Glomerular visceral epithelial cell (primary cell): ENCODE results near the gene SEMA5A.

Source experiments
- DNase-seq: peaks from one replicate; pipeline ENCODE4 v3.0.0-alpha.2; 2016; ENCODE audit errors: extremely low spot score

SEMA5A gene

DNA sequence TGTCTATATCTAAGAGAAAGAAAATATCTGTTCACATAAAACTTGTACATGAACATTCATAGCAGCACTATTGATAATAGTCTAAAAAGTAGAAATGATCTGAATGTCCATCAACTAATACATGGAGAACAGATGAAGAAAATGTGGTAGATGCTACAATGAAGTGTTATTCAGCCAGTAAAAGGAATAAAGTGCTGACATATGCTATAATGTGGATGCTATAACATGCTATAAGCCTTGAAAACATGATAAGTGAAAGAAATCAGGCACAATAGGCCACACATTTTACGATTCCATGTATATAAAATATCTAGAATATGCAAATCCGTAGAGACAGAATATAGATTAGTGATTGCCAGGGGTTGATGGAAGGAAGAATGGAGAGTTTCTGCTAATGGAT lies 146.8 kb downstream of the SEMA5A start:
- DNase-seq: no peak

DNA sequence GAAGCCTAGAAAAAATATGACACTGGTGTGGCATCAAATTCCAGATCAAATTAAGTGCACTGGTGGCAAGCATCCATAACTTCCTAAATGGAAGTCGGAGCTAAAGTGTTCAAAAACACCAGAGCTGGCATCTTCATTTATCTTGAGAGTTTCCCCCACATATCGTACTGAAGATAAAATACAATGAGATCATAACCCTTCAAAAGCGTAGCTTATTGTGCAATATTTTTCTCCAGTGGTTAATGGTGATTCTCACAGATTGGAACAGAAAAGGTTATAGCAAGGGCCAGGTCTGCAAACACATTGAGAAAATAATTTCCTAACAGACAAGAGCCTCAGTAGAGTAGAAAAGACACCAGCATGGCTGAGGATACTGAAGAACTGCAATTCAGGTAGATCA lies 147.6 kb downstream of the SEMA5A start:
- DNase-seq: no peak

DNA sequence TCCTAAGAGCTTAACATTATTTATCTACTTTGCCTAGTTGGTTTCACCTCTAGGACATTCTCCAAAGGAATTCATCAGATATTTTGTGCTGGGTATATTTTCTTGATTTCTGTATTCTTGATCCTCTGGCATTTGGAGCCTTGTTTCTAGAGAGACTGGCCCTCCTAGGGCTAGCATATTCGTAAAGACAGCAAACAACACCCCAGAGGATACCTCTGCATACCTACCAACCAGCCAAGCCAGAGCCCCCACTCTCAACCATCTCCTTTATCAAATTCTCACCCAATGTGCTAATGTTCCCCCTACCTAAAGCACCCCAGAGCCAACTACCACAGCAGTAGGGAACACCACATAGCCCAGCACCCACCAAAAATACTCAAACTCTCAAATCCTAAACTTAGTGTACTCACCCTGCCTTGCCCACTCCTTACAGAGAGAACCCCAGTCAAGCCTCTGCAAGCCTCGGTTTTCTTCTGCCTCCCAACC lies 149.5 kb downstream of the SEMA5A start:
- no peak for DNase-seq

DNA sequence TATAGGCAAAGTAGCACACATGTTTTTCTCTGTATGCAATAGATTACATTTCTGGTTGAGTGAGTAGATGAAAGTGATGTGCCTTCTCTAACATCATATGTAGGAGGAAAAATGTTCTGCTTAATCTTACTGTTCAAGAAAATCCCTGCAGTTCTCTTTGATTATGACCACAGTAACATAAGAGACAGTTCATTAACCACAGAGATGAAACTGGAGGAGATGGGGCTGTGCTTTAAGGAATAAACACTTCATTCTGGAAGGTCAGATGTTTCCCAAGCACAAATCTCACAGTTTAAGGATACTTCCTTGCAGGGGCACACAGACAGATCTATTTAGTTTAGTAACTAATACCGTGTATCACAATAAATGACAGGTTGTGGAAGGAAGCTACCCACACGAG lies 150.2 kb downstream of the SEMA5A start:
- DNase-seq: no peak

DNA sequence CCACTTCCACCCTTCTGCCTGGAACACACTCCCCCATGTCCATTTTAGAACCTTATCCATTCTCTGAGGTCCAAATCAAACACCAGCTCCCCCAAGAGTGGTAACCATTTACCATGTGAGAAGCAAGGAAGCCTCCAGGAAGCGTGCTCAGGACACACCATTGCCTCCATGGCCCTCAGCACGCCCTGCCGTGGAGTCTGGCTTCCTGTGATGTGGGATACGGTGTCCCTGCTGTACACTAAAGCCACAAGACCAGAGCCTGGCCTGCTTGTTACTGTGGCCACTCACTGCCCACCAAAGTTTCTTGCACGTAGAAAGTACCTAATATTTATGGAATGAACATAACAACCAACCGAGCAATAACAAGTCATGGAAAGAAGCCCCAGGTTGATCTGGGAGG lies 151.7 kb downstream of the SEMA5A start:
- no peak for DNase-seq

DNA sequence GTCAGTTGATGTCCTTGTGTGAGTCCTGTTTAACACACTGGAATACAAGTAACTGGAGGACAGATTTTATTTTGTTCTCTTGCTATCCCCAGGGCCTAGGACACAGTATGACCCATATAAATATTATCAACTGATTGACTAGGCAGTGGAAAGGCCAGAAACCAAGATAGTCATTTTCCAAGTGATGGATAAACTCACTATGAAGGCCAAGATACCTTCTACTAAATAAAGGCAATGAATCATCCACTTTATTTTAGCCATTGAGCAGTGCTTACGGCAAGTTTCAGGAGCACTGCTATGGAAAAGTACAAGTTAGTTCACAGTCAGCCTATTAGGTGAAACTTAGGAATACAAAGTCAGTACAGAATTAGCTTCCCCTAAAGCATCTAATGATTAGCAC lies 153.2 kb downstream of the SEMA5A start:
- no peak for DNase-seq

DNA sequence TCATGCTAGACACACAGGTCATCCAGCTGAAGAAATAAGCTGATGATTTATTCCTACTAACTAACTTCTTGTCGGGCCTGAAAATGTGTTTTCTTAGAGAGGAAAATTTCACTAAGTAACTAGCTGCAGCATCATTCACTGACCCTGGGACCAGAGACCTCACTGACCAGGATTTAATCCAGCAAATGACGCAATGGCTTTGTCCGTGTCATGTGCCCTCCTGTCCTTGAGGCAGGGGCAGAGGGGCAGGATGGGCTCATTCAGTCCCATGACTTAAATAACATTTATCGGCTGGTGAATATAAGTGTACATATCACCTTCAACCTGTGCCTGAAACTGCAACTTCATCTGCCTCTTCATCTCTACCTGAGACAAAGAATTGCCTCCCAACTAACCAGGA lies 154.8 kb downstream of the SEMA5A start:
- DNase-seq: no peak

DNA sequence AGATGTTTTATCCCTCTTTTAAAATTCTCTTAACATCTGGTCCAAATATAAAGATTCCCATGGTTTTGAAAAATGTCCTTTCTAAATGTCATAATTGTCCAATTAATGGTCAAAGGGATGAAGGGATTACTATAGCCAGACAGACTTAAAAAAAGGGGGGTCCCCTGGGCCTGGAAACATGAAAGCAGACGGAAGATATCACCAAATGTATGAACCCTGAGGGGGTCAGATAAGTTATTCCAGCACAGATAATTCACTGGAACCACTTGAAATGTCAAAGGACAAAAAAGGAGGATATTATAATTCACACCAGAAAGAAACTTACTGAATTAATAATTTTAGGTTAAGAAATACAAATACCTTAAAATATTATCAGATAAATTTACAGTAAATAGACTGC lies 155.8 kb downstream of the SEMA5A start:
- no peak for DNase-seq

DNA sequence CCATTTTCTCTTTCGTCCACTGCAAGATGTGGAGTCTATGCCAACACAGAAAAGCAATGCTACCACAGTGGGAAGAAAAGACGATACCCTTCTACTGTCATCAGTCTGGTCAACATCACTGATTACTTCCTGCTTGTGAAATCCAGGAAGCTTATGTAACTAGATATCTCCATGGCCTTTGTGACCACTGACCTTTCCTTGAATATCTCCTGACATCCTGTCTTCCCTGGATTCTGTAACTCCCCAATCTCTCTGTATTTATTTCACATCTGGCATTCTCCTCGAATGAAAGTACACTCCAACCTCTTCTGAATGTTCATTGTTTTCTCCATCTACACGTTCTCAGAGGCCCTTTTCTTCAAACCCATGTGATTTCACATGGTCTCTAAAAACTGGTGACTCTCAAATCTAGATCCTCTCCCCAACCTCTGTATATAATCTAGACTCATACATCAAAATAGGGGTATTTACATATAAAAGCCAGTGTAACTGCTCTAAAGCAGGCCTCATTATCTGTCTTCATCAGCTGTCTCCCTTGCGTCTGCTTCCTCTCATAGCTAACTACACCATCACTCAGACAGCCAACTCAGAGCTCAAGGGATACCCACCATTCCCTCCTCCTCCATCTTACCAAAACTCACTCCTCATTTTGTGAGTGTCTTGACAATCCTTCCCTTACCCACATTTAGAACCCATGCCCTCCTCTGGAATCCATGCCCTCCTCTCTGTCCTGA lies 156.8 kb downstream of the SEMA5A start:
- no peak for DNase-seq

DNA sequence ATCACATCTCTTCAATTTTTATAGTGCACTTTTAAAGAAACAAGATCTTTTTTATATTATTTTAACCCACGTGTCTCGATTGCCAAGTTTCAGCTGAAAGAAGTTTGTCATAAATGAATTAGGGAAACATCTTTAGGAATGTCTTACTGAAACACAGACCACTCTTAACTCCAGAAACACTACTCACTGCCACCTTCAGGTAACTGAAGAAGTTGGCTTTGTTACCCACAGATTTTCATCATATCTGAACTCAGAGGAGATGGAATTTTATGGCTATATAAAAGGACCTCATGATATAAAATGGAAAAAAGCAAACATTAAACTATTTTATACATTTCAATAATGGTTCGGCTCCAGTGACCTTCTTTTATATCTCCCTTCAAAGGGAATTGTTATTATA lies 158.0 kb downstream of the SEMA5A start:
- DNase-seq: no peak

DNA sequence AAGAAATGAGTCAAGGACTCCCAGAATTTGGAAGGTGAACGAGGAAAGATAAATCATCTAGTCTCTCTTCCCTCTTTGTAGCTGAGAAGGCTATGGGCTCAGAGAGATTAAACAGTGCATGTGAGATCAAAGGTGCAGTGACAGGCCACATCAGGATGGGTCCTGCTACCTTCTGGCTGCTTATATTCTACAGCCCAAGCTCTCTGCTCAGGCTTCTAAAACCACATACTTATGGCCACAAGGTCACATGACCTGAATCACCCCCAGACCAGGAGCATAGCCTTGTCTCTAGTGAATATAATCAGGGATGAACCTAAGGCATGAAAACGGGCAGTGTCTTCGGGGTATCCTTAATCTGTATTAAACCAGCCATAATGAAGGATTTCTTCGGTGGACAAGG lies 158.9 kb downstream of the SEMA5A start:
- no peak for DNase-seq

DNA sequence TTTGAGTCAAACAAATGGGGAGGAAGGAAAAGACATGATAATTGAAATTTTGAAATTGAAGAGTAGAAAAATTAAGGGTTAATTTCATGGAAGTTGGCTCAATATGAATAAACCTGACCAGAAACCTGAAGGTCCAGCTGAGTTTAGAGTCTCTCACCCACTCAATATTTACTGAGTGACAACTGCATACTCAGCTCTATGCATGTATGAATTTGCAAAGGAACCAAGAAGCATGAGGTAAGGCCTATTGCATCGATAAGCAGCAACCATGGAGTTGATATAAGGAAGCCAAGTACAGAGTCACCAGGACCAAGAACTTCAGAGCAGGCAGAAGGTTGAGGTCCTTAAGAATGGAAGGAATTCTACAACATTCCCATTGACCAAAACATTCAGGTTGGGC lies 163.4 kb downstream of the SEMA5A start:
- no peak for DNase-seq

DNA sequence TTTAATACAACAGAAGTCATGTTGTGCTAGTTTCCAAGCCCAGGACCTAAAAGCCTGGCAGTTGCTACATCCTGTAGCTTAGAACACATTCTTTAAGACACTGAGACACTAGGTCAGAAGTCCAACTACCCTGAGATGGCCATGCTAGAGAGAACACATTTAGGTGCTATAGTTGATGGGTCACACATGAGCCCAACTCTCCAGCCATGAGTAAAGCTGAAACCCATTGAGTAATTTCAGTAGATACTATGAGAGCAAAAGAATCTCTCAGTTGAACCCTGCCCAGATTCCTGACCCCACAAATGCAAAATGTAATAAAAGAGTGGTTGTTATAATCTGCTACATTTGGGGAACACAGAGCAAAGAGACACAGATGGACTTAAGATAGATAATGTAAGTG lies 164.4 kb downstream of the SEMA5A start:
- DNase-seq: no peak

DNA sequence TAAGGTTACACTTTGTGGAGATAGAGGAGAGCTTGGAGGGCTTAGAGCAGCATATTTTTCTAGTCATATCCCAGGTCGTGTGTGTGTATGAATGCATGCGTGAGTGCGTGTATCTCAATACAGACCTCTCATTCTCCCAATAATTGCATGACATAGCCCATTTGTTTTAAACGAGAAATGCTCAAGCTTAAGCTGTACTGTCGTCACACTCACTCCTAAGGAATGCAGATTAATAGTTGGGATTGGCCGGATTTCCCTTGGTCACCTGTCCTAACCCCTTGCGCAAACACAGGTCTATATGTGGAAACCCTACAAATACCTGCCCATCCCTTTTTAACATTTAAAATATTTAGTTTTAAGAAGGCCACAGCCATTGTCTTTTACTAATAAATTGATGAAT lies 165.8 kb downstream of the SEMA5A start:
- no peak for DNase-seq

DNA sequence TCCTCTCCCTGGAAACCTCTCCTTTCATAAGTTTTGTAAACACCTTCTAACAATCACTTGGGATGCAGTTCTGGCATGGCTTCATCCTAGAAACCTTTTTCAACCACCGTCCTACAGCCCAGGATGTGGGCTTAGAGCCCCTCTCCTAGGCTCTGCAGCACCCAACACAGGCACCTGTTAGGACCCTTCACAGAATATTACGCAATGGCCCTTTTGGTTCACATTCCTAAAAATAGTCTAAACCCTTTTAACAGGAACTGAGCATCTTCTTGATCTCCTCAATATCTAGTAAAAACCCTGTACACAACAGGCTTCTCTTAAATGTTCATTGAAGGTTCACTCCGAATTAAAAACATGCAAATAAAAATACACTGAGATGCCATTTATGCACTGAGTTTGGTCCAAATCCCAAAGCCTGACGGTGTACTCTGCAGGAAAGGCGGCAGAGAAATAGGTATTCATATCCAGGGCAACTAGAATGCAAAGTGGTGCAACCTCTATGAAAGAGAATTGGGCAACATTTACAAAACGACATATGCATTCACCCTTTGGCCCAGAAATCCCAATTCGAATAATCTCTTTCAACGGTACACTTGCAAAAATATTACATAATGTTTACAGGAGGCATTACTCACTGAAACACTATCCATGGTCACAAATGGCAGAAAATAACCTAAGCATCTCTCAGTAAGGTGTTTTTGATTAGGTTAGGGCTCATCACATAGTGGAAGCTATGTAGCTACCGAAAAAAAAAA lies 169.3 kb downstream of the SEMA5A start:
- DNase-seq: no peak

DNA sequence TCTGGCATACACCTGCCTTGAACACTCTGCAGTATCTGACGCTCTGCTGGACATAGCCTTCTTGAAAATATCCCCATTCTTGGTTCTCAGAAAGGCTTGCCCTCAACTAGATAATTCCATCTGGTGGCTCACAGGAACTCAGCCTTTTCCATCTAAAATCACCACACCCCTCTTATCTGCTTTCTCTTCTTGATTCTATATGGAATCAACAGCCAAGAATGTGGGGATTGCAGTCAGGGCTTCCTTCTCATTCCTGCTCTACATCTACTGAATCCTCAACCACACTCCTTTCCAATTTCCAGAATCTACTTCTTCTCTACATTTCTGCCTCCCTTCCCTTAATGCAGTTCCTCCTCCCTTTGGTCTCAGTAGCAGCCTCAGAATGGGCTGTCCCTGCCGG lies 170.1 kb downstream of the SEMA5A start:
- DNase-seq: no peak

DNA sequence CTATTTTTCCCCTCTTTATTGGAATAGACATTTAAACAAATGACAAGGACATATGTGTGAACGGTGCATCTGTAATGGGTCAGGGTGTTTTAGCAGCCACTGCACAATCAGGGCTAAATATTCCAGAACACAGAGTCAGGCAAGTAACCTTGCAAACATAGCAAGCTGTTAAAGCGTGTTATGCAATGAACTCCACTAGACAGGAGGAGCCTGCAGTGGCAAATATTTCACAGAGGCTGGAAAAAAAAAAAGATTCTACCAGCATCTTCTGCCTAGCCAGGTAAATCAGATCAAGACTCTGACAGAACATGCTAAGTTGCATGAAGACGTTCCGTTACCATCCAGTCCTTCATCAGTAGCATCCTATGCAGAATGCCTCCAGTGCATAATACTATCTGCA lies 171.8 kb downstream of the SEMA5A start:
- DNase-seq: no peak

DNA sequence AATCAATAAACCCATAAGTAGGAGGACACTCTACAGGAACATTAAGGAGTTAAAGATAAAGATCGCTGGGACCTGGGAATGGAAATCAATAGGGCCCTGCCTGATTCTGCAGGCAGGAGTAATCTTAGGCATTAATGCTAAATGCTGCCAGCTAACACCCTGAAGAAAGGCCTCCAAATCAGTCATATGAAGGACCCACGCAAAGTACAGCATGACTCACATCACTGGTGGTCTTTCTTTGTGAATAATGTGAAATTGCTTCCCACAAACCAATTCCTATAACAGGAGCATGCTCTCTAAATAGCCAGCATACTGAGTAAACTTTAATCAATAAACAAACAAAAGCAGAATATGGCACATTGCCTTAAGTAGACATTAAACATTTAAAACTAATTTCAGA lies 172.3 kb downstream of the SEMA5A start:
- DNase-seq: no peak

DNA sequence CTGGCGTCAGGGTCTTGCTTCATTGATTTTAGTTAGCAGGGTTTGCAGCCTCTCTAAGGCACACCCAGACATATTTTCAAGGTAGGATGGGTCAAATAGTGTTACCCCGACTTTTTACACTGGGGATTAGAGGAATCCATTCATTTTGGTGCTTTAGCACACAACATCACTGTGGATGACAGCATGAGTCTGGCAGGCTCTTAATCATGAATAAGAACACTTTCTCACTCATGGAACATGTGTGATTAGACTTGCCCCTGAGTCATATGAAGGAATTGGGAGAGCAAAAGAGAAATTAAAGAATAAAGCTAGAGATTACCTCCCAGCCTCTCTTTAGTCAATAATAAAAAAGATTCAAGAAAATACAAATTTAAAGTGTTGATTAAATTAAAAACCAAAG lies 175.6 kb downstream of the SEMA5A start:
- no peak for DNase-seq

DNA sequence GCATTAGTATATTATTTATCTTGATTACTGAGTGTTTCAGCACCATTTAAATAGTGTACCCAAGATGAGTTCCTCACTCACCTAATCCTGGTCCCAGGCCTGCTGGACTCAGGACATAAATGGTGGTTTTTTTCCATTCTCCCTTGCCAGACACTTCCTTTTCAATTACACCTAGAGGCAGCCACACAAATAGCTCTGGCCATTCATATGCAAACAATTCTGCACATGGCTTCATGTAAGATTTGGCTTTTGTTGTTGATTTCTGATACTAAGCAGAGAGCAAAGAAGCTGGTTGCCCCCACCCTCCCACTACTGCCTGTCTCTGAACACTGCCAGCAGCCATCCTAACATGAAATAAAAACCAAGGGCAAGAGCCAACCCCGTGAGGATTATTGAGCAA lies 180.4 kb downstream of the SEMA5A start:
- DNase-seq: no peak

DNA sequence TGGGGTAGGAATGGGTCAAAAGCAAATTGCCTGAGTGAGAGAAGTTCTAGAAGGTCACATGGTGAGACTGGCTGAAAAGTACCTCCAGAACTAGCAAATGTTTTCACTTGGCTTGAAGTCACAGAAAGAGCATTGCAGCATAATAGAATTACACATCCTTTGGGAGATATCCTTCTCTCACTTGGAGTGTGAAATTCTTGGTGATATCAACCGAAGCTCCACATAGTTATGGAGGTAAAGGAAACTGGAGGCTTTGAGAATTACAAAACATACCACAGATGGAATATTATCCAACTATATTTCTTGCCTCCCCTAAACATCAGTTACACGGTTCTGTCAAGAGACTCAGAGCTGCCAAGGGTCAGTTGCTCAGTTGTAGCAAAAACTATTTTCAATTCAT lies 182.4 kb downstream of the SEMA5A start:
- no peak for DNase-seq

DNA sequence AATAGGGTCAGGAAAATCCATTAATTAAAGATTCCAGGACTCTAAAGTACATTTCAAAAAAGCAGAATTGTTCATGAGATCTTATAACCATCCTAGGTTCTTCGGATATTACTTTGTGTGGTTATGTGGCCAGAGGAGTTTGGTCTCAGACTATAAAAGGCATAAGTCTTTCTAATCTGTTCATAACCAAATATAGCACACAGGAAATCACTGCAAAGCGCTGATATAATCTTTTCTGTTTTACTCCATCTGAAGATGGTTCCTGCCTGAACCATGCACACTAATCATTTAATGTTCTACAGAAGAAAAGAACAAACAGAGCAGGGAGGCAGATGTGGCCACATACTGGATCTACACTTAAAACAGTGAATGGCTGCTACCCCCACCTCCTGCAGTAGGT lies 182.8 kb downstream of the SEMA5A start:
- no peak for DNase-seq

DNA sequence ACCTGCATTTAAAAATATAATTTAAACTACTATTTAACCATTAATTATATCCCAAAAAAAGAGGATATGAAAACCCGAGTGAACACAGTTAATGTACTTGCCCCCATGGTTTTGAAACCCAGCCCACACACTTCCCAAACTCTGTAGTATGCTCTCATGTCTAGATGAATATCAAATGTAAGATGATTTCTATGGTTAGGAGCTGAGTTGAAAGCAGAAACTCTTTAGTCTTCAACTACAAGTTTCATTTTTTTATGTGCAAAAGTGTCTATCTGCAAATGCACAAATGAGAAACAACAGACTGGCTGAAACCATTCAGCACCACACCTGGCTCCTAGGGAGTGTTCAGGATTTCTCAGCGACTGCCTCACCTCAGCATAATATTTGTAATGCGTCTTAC lies 183.3 kb downstream of the SEMA5A start:
- no peak for DNase-seq

DNA sequence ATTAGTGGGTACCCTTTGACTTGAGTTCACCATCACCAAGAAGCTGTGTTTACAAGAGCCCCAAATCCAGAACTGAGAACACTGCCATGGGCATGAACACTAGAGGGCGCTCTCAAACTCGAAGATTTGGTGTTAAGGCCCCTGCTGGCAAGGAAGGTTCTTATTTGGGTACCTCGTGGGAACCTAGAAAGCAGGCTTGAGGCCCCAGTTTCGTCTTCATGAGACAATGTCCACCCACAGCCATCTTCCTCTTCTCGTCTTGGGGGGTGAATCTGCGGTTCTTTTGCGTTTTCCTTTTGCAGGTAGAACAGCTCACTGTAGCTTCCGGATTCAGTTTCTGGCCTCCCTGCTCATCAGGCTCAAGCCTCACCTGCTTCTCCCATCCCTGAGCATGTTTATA lies 184.0 kb downstream of the SEMA5A start:
- DNase-seq: peak; percentile 51
